DMS 273 (cell line): ENCODE results near the gene SLC19A1.
"Not testable (repeated sequence)": the region's sequence is repeated elsewhere in the genome, so short reads cannot be mapped to it uniquely, and the experiment has no call there.

Source experiments
- DNase-seq: peaks from one replicate; lab custom pipeline; 2025; ENCODE audit not compliant: unreplicated experiment; lab: John Stamatoyannopoulos, UW

Gene SLC19A1

GRCh38 chr21:45506836-45507522 lies 35.3 kb downstream of the SLC19A1 start:
- DNase-seq, result no peak

GRCh38 chr21:45506241-45506817 lies 35.9 kb downstream of the SLC19A1 start:
- no peak for DNase-seq

- no peak for DNase-seq
Observed at GRCh38 chr21:45505416-45506021, 36.7 kb downstream of the SLC19A1 start.

GRCh38 chr21:45504516-45505415 lies 37.5 kb downstream of the SLC19A1 start:
- no peak for DNase-seq

- no peak for DNase-seq
Observed at GRCh38 chr21:45504021-45504515, 38.2 kb downstream of the SLC19A1 start.

- DNase-seq, result not testable (repeated sequence)
Observed at GRCh38 chr21:45503226-45503625, 39.0 kb downstream of the SLC19A1 start.

- DNase-seq, result no peak
Observed at GRCh38 chr21:45502600-45502999, 39.6 kb downstream of the SLC19A1 start.

- DNase-seq, result no peak
Observed at GRCh38 chr21:45502006-45502345, 40.3 kb downstream of the SLC19A1 start.

- DNase-seq, result not testable (repeated sequence)
Observed at GRCh38 chr21:45501081-45502005, 40.9 kb downstream of the SLC19A1 start.

- DNase-seq, result no peak
Observed at GRCh38 chr21:45499970-45500577, 42.2 kb downstream of the SLC19A1 start.

GRCh38 chr21:45499201-45499750 lies 43.0 kb downstream of the SLC19A1 start:
- no peak for DNase-seq

GRCh38 chr21:45498646-45499000 lies 43.6 kb downstream of the SLC19A1 start:
- no peak for DNase-seq

- DNase-seq, result no peak
Observed at GRCh38 chr21:45497846-45498645, 44.2 kb downstream of the SLC19A1 start.

- no peak for DNase-seq
Observed at GRCh38 chr21:45496968-45497845, 45.0 kb downstream of the SLC19A1 start.

- no peak for DNase-seq
Observed at GRCh38 chr21:45496151-45496967, 45.9 kb downstream of the SLC19A1 start.

- no peak for DNase-seq
Observed at GRCh38 chr21:45494851-45495680, 47.2 kb downstream of the SLC19A1 start.
